Endothelial cell of umbilical vein (primary cell): Measurements from ENCODE around the gene BACH2. TPM values are rescaled to one million over a fixed set of nuclear protein-coding genes. Genes with fewer than 3 reads are reported as not detected.

Experiments
- BruUV-seq: library from RNA; stranded (reverse); fragments of 400-500 nt; replicated peaks from 2 replicates; lab custom pipeline; 2021; lab: Mats Ljungman, UMichigan
- CTCF ChIA-PET: fragments of 300-600, 350-600 bp; sonication (Branson Sonifier 250); formaldehyde crosslinking; loops from one replicate; lab custom pipeline; 2021; ENCODE audit warnings: antibody characterized with exemption, inconsistent platforms; lab: Charles Lee
- POLR2A ChIA-PET: fragments of 300-600, 350-600 bp; sonication (Branson Sonifier 250); formaldehyde crosslinking; loops from one replicate; lab custom pipeline; 2021; ENCODE audit warnings: antibody characterized with exemption, inconsistent platforms; lab: Charles Lee
- DNase-seq: peaks from one replicate; pipeline ENCODE4 v3.0.0-alpha.2; 2011; ENCODE audit warnings: low read depth, low spot score
- FAIRE-seq: peaks from 2 replicates; lab custom pipeline; 2011; peaks lifted over from hg19 to GRCh38; lab: Jason Lieb, UNC
- H2AFZ ChIP-seq: 2 replicates; pipeline ENCODE4 v1.6.0; 2012; ENCODE audit warnings: low read depth, low read length, control low read depth, inconsistent platforms
- H3K27ac ChIP-seq: 2 replicates; pipeline ENCODE4 v1.5.1; 2011; ENCODE audit warnings: low read depth, mild to moderate bottlenecking, control low read depth, low read length, moderate library complexity; ENCODE audit not compliant: insufficient read depth
- H3K27me3 ChIP-seq, 2 experiments: 2 replicates each; pipeline versions ENCODE4 v1.6.0 to v1.6.1; 2011; ENCODE audit warnings: low read length in 2 of 2, mixed read lengths in 1 of 2; ENCODE audit not compliant: control insufficient read depth in 2 of 2, insufficient read depth in 2 of 2
- H3K36me3 ChIP-seq, 2 experiments: 2 replicates in 1 of 2; 3 replicates in 1 of 2; pipeline ENCODE4 v1.5.1; 2011; ENCODE audit warnings: low read length in 2 of 2, mild to moderate bottlenecking in 1 of 2, moderate library complexity in 1 of 2; ENCODE audit not compliant: control insufficient read depth in 2 of 2, insufficient read depth in 2 of 2; ENCODE audit errors: extremely low read depth in 1 of 2
- H3K4me1 ChIP-seq: 3 replicates; pipeline ENCODE4 v1.5.1; 2011; ENCODE audit warnings: mild to moderate bottlenecking, low read length; ENCODE audit not compliant: control insufficient read depth, insufficient read depth; ENCODE audit errors: extremely low read depth
- H3K4me2 ChIP-seq: 2 replicates; pipeline ENCODE4 v1.6.1; 2011; ENCODE audit warnings: low read length, control low read depth, mixed read lengths; ENCODE audit not compliant: insufficient read depth
- H3K4me3 ChIP-seq, 3 experiments: fragments of 200-600 bp in 1 of 3; sonication (generic), shearing (Covaris generic) in 1 of 3; replicated peaks in 1 of 3; 2 replicates each; pipeline ENCODE4 v1.5.1; 2011 to 2016; ENCODE audit warnings: control low read depth in 3 of 3, low read length in 3 of 3, mild to moderate bottlenecking in 2 of 3, inconsistent platforms in 1 of 3, low read depth in 1 of 3, moderate library complexity in 1 of 3; ENCODE audit not compliant: insufficient read depth in 1 of 3
- H3K79me2 ChIP-seq: 2 replicates; pipeline ENCODE4 v1.6.0; 2012; ENCODE audit warnings: low read length, inconsistent platforms; ENCODE audit not compliant: control insufficient read depth, insufficient read depth
- H3K9ac ChIP-seq: replicated peaks from 2 replicates; pipeline ENCODE3; 2011; ENCODE audit warnings: low read length, control low read depth; ENCODE audit not compliant: insufficient read depth; ENCODE audit errors: extremely low read depth
- H3K9me1 ChIP-seq: replicated peaks from 3 replicates; pipeline ENCODE4 v1.6.0; 2011; ENCODE audit warnings: mild to moderate bottlenecking, low read length; ENCODE audit not compliant: control insufficient read depth, insufficient read depth; ENCODE audit errors: extremely low read depth
- H3K9me3 ChIP-seq: replicated peaks from 2 replicates; pipeline ENCODE4 v1.5.1; 2012; ENCODE audit warnings: low read length, inconsistent platforms; ENCODE audit not compliant: control insufficient read depth, insufficient read depth
- H4K20me1 ChIP-seq: replicated peaks from 2 replicates; pipeline ENCODE3; 2011; ENCODE audit warnings: mild to moderate bottlenecking, low read length; ENCODE audit not compliant: control insufficient read depth, insufficient read depth; ENCODE audit errors: extremely low read depth
- EZH2 ChIP-seq: IDR thresholded peaks from 2 replicates; pipeline ENCODE4 v1.6.1; 2012; ENCODE audit warnings: borderline replicate concordance, low read depth, mild to moderate bottlenecking, moderate library complexity, low read length, inconsistent platforms; ENCODE audit not compliant: severe bottlenecking
- FOS ChIP-seq: IDR thresholded peaks from 2 replicates; pipeline ENCODE4 v1.6.1; 2011; ENCODE audit warnings: mild to moderate bottlenecking, low read length, moderate library complexity, borderline replicate concordance; ENCODE audit not compliant: insufficient read depth
- GATA2 ChIP-seq: IDR thresholded peaks from 2 replicates; pipeline ENCODE4 v1.7.0; 2011; ENCODE audit warnings: low read depth, mild to moderate bottlenecking, moderate library complexity, mixed read lengths, low read length; ENCODE audit not compliant: insufficient read length, insufficient read depth
- JUN ChIP-seq: IDR thresholded peaks from 2 replicates; pipeline ENCODE4 v1.6.1; 2011; ENCODE audit warnings: borderline replicate concordance, low read depth; ENCODE audit not compliant: insufficient read length, insufficient read depth
- MAX ChIP-seq: IDR thresholded peaks from 2 replicates; pipeline ENCODE4 v1.6.1; 2011; ENCODE audit not compliant: insufficient read depth, insufficient read length
- MYC ChIP-seq: IDR thresholded peaks from one replicate; pipeline ENCODE4 v1.6.1; 2011; ENCODE audit warnings: mild to moderate bottlenecking, low read depth, low read length
- POLR2A ChIP-seq: IDR thresholded peaks from 2 replicates; pipeline ENCODE4 v1.6.1; 2012; ENCODE audit warnings: low read depth, mild to moderate bottlenecking, control low read depth, low read length
- POLR2AphosphoS5 ChIP-seq: IDR thresholded peaks from 2 replicates; pipeline ENCODE4 v1.6.1; 2012; ENCODE audit warnings: low read depth, mild to moderate bottlenecking, control low read depth, low read length, moderate library complexity; ENCODE audit not compliant: insufficient read depth
- dilution Hi-C: fragments of 300-500 bp; cut with MboI; formaldehyde crosslinking; loops from one replicate; pipeline ENCODE4 v1.15.0; 2019; ENCODE audit warnings: low sequenced_read_pairs; ENCODE audit not compliant: extremely low pct_ligation_motif_present
- intact Hi-C: fragments of 100-400 bp; cut with micrococcal nuclease; formaldehyde crosslinking; loops from one replicate; pipeline ENCODE4 v1.10.0; 2022
- polyA plus RNA-seq, 4 experiments: library from polyadenylated mRNA; depleted of rRNA in 3 of 4; stranded (reverse) in 3 of 4; unstranded in 1 of 4; fragments of >200 nt; gene quantifications; 2 replicates each; pipeline versions ENCODE4 v1.2.1 to v1.2.3, GENCODE V29; 2011 to 2012; ENCODE audit warnings: missing spikeins in 1 of 4
- total RNA-seq: library from RNA; stranded (reverse); gene quantifications from 2 replicates; pipeline ENCODE4 v1.2.3, GENCODE V29; 2021
- TF ChIP-seq, protein P1 (sequence below), 2 donors: IDR thresholded peaks; 1 replicate in 1 of 2; 2 replicates in 1 of 2; pipeline ENCODE4 v1.5.1; 2011; ENCODE audit warnings: low read length in 2 of 2, mild to moderate bottlenecking in 2 of 2, moderate library complexity in 2 of 2, control low read depth in 1 of 2, inconsistent platforms in 1 of 2, low read depth in 1 of 2; ENCODE audit not compliant: insufficient read depth in 1 of 2; ENCODE audit errors: extremely low read depth in 1 of 2

Gene BACH2
- total and polyA plus RNA-seq, 2 donors (not counting 3 experiments of a cell fraction or from before 2014, with no cell fraction given): 1.7 to 5.6 TPM

- H3K9ac ChIP-seq: no peak overlapping the region
- TF ChIP-seq MAX: no peak
- TF ChIP-seq POLR2A: no peak
- no peak for TF ChIP-seq EZH2
- TF ChIP-seq GATA2: no peak
- no peak for TF ChIP-seq MYC
- no peak for TF ChIP-seq FOS
- TF ChIP-seq POLR2AphosphoS5: no peak
- TF ChIP-seq, protein P1, sequence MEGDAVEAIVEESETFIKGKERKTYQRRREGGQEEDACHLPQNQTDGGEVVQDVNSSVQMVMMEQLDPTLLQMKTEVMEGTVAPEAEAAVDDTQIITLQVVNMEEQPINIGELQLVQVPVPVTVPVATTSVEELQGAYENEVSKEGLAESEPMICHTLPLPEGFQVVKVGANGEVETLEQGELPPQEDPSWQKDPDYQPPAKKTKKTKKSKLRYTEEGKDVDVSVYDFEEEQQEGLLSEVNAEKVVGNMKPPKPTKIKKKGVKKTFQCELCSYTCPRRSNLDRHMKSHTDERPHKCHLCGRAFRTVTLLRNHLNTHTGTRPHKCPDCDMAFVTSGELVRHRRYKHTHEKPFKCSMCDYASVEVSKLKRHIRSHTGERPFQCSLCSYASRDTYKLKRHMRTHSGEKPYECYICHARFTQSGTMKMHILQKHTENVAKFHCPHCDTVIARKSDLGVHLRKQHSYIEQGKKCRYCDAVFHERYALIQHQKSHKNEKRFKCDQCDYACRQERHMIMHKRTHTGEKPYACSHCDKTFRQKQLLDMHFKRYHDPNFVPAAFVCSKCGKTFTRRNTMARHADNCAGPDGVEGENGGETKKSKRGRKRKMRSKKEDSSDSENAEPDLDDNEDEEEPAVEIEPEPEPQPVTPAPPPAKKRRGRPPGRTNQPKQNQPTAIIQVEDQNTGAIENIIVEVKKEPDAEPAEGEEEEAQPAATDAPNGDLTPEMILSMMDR (IDR thresholded peaks at IDR 0.05; ENCODE audit: extremely low read depth in 1 of 2, insufficient read depth in 1 of 2, low read depth in 1 of 2, low read length in 2 of 2): no peak
- TF ChIP-seq JUN: no peak
- DNase-seq (no peak), FAIRE-seq (no peak)
- H3K27ac ChIP-seq: no peak overlapping the region
- CTCF ChIA-PET: interaction anchor here (1.2 kb wide), 1 partner anchor 186 kb away, joined by 3 read pairs; no protein-coding TSS in a partner anchor
- intact Hi-C loops: no loop called here
- H3K79me2 ChIP-seq: no peaks in the 10 kb centered on the region
- no peaks in the 10 kb centered on the region for H3K36me3 ChIP-seq
- H2AFZ ChIP-seq: no peak overlapping the region
- H3K27me3 ChIP-seq: peaks cover 0 to 6% of the 10 kb centered on the region in 2 experiments
- POLR2A ChIA-PET: no interaction called here
- H3K4me2 ChIP-seq: no peak overlapping the region
- dilution Hi-C loops: no loop called here
- no peaks in the 10 kb centered on the region for H3K4me1 ChIP-seq
- H4K20me1 ChIP-seq: no peaks in the 10 kb centered on the region
- no peaks in the 10 kb centered on the region for H3K9me3 ChIP-seq
- BruUV-seq: no TSS peak
- H3K4me3 ChIP-seq: no peak overlapping the region
- no peaks in the 10 kb centered on the region for H3K9me1 ChIP-seq
These were observed 169.8 kb downstream of the BACH2 start for GRCh38 chr6:90126839-90127238.
